ENCODE results near the gene SLC7A7. TPM values are rescaled to one million over a fixed set of nuclear protein-coding genes. Genes with fewer than 3 reads are reported as not detected.

SLC7A7 gene
- polyA plus RNA-seq, 1 donor from 2014 or later: not detected

GRCh38 chr14:22820731-22821130 is 5.5 kb upstream of the SLC7A7 start:
- Histone ChIP-seq H3K4me2 (ENCODE audit: low read length) (no peak overlapping the region), H3K27me3 (ENCODE audit: insufficient read depth, low read depth, low read length) (peaks cover 13% of the 10 kb centered on the region)
- TF ChIP-seq EZH2 (IDR thresholded peaks at IDR 0.05; ENCODE audit: borderline replicate concordance, insufficient read depth, low read length, poor library complexity, severe bottlenecking) (no peak), MXI1 (conservative IDR thresholded peaks at IDR 0.05; ENCODE audit: poor library complexity, severe bottlenecking) (no peak), TAF1 (IDR thresholded peaks at IDR 0.05; ENCODE audit: low read depth) (no peak)

GRCh38 chr14:22819151-22819988 is 4.1 kb upstream of the SLC7A7 start:
- Histone ChIP-seq H3K79me2 (replicated peaks; ENCODE audit: insufficient read depth, low read length) (no peaks in the 10 kb centered on the region), H3K9me2 (ENCODE audit: insufficient read depth, low read length) (no peaks in the 10 kb centered on the region), H3K27ac (ENCODE audit: low read length) (no peak overlapping the region), H3K9me3 (ENCODE audit: low read length) (no peaks in the 10 kb centered on the region), H3K4me3 (ENCODE audit: low read length) (no peak overlapping the region), H4K20me1 (ENCODE audit: insufficient read depth) (no peaks in the 10 kb centered on the region), H3K4me2 (ENCODE audit: low read length) (no peak overlapping the region), H3K9ac (ENCODE audit: low read length) (no peak overlapping the region), H2AFZ (ENCODE audit: low read depth, low read length) (no peak overlapping the region), H3K27me3 (ENCODE audit: insufficient read depth, low read depth, low read length) (peaks cover 13% of the 10 kb centered on the region), H3F3A (ENCODE audit: insufficient read depth, low read length, poor library complexity, severe bottlenecking) (no peaks in the 10 kb centered on the region), H3K36me3 (ENCODE audit: insufficient read depth, low read length) (no peaks in the 10 kb centered on the region)
- TF ChIP-seq REST (IDR thresholded peaks at IDR 0.05; ENCODE audit: borderline replicate concordance) (no peak), EZH2 (IDR thresholded peaks at IDR 0.05; ENCODE audit: borderline replicate concordance, insufficient read depth, low read length, poor library complexity, severe bottlenecking) (no peak), SMC3 (conservative IDR thresholded peaks at IDR 0.05; ENCODE audit: poor library complexity) (no peak), RAD21 (conservative IDR thresholded peaks at IDR 0.05) (no peak), TAF1 (IDR thresholded peaks at IDR 0.05; ENCODE audit: low read depth) (no peak), POLR2AphosphoS5 (IDR thresholded peaks at IDR 0.05) (no peak), MXI1 (conservative IDR thresholded peaks at IDR 0.05; ENCODE audit: poor library complexity, severe bottlenecking) (no peak), CTCF (IDR thresholded peaks at IDR 0.05; ENCODE audit: poor library complexity, severe bottlenecking) (no peak), EP300 (conservative IDR thresholded peaks at IDR 0.05; ENCODE audit: poor library complexity, severe bottlenecking) (no peak)

More at GRCh38 chr14:22820731-22821130, 5.5 kb upstream of the SLC7A7 start:
- Histone ChIP-seq H3K9ac (ENCODE audit: low read length) (no peak overlapping the region), H2AFZ (ENCODE audit: low read depth, low read length) (no peak overlapping the region), H3K36me3 (ENCODE audit: insufficient read depth, low read length) (no peaks in the 10 kb centered on the region), H4K20me1 (ENCODE audit: insufficient read depth) (no peaks in the 10 kb centered on the region), H3K27ac (ENCODE audit: low read length) (no peak overlapping the region), H3K79me2 (replicated peaks; ENCODE audit: insufficient read depth, low read length) (no peaks in the 10 kb centered on the region), H3K9me2 (ENCODE audit: insufficient read depth, low read length) (no peaks in the 10 kb centered on the region), H3K9me3 (ENCODE audit: low read length) (no peaks in the 10 kb centered on the region), H3K4me3 (ENCODE audit: low read length) (no peak overlapping the region), H3F3A (ENCODE audit: insufficient read depth, low read length, poor library complexity, severe bottlenecking) (no peaks in the 10 kb centered on the region)

Data from neural cell (in vitro differentiated cells).